SK-N-SH (cell line): ENCODE measurements around the gene CHCHD5. TPM values are rescaled to one million over a fixed set of nuclear protein-coding genes. Genes with fewer than 3 reads are reported as not detected.

Experiments used
- CTCF ChIA-PET: fragments of 300-600, 350-600 bp; formaldehyde crosslinking; extraction: SDS; loops from one replicate; lab custom pipeline; 2021; lab: Yijun Ruan, JAX
- POLR2A ChIA-PET: fragments of 350-600 bp; sonication (Branson Sonifier 250); formaldehyde crosslinking; extraction: SDS; loops from one replicate; lab custom pipeline; 2020; ENCODE audit warnings: antibody characterized with exemption, inconsistent platforms; lab: Yijun Ruan, JAX
- DNase-seq: peaks from one replicate; pipeline ENCODE4 v3.0.0; 2012
- H2AFZ ChIP-seq: fragments of 200-600 bp; sonication (generic); 2 replicates; pipeline ENCODE4 v1.8.1; 2016; ENCODE audit warnings: antibody characterized with exemption, mild to moderate bottlenecking, low read depth
- H3F3A ChIP-seq: fragments of 200-600 bp; sonication (generic); replicated peaks from 2 replicates; pipeline ENCODE3; 2016; ENCODE audit warnings: antibody characterized with exemption, mild to moderate bottlenecking; ENCODE audit not compliant: insufficient read depth
- H3K27ac ChIP-seq, 2 experiments: fragments of 200-500 bp in 1 of 2; fragments of 200-600 bp in 1 of 2; sonication (Bioruptor generic) in 1 of 2; sonication (generic), shearing (Covaris generic) in 1 of 2; 2 replicates each; pipeline versions ENCODE4 v1.5.1 to v1.6.1; 2014 to 2016; ENCODE audit warnings: low read depth in 2 of 2, inconsistent platforms in 1 of 2, low read length in 1 of 2, mild to moderate bottlenecking in 1 of 2, mixed read lengths in 1 of 2
- H3K27me3 ChIP-seq: fragments of 200-600 bp; sonication (generic), shearing (Covaris generic); 2 replicates; pipeline ENCODE4 v1.6.1; 2016; ENCODE audit warnings: mixed run types; ENCODE audit not compliant: insufficient read depth
- H3K36me3 ChIP-seq, 2 experiments: fragments of 200-500 bp in 1 of 2; fragments of 200-600 bp in 1 of 2; sonication (Bioruptor generic) in 1 of 2; sonication (generic) in 1 of 2; replicated peaks in 1 of 2; 2 replicates each; pipeline versions ENCODE3 to v1.5.1; 2014 to 2016; ENCODE audit warnings: low read length in 1 of 2, mild to moderate bottlenecking in 1 of 2; ENCODE audit not compliant: insufficient read depth in 2 of 2, control insufficient read depth in 1 of 2
- H3K4me1 ChIP-seq, 2 experiments: fragments of 200-500 bp in 1 of 2; fragments of 200-600 bp in 1 of 2; sonication (Bioruptor generic) in 1 of 2; sonication (generic), shearing (Covaris generic) in 1 of 2; 2 replicates each; pipeline versions ENCODE4 v1.5.1 to v1.6.1; 2014 to 2016; ENCODE audit warnings: low read depth in 1 of 2, low read length in 1 of 2, mixed run types in 1 of 2; ENCODE audit not compliant: insufficient read depth in 2 of 2, control insufficient read depth in 1 of 2
- H3K4me2 ChIP-seq: fragments of 200-600 bp; sonication (generic), shearing (Covaris generic); 2 replicates; pipeline ENCODE4 v1.6.1; 2017; ENCODE audit warnings: mixed run types
- H3K4me3 ChIP-seq, 2 experiments: fragments of 200-500 bp in 1 of 2; fragments of 200-600 bp in 1 of 2; sonication (Bioruptor generic) in 1 of 2; sonication (generic), shearing (Covaris generic) in 1 of 2; 2 replicates each; pipeline versions ENCODE4 v1.5.1 to v1.8.1; 2014 to 2016; ENCODE audit warnings: low read depth in 2 of 2, inconsistent platforms in 1 of 2, low read length in 1 of 2, mild to moderate bottlenecking in 1 of 2, mixed read lengths in 1 of 2, moderate library complexity in 1 of 2
- H3K79me2 ChIP-seq: fragments of 200-600 bp; sonication (generic); 2 replicates; pipeline ENCODE4 v1.8.1; 2017; ENCODE audit warnings: mild to moderate bottlenecking; ENCODE audit not compliant: insufficient read depth
- H3K9ac ChIP-seq: fragments of 200-600 bp; sonication (generic); 2 replicates; pipeline ENCODE4 v1.6.1; 2017; ENCODE audit warnings: mixed run types
- H3K9me2 ChIP-seq: fragments of 200-600 bp; sonication (generic); 2 replicates; pipeline ENCODE4 v1.6.1; 2017; ENCODE audit warnings: mixed run types
- H3K9me3 ChIP-seq: fragments of 200-600 bp; sonication (generic); 2 replicates; pipeline ENCODE4 v1.6.1; 2017; ENCODE audit warnings: mixed run types, mild to moderate bottlenecking, moderate library complexity
- H4K20me1 ChIP-seq: fragments of 200-600 bp; sonication (generic); 2 replicates; pipeline ENCODE4 v1.6.1; 2017; ENCODE audit warnings: mild to moderate bottlenecking, mixed run types; ENCODE audit not compliant: insufficient read depth
- CTCF ChIP-seq: fragments of 200-600 bp; sonication (generic); IDR thresholded peaks from 2 replicates; pipeline ENCODE4 v1.6.1; 2017; ENCODE audit warnings: antibody characterized with exemption, mild to moderate bottlenecking, moderate library complexity
- ELF1 ChIP-seq: IDR thresholded peaks from 2 replicates; pipeline ENCODE4 v1.4.0; 2012
- EP300 ChIP-seq, 2 experiments: IDR thresholded peaks; 2 replicates each; pipeline versions ENCODE4 v1.4.0 to v1.6.1; 2012; ENCODE audit warnings: borderline replicate concordance in 1 of 2, low read depth in 1 of 2, low read length in 1 of 2
- FOXM1 ChIP-seq: IDR thresholded peaks from 2 replicates; pipeline ENCODE4 v1.4.0; 2012; ENCODE audit warnings: low read depth, mild to moderate bottlenecking
- GABPA ChIP-seq: IDR thresholded peaks from 2 replicates; pipeline ENCODE4 v1.4.0; 2012; ENCODE audit warnings: low read depth, mild to moderate bottlenecking
- MXI1 ChIP-seq: IDR thresholded peaks from 2 replicates; pipeline ENCODE4 v1.6.1; 2012; ENCODE audit warnings: mild to moderate bottlenecking, low read depth, low read length, improper control_type of control experiment
- NFIC ChIP-seq: IDR thresholded peaks from 2 replicates; pipeline ENCODE4 v1.4.0; 2012; ENCODE audit warnings: borderline replicate concordance
- PBX3 ChIP-seq: IDR thresholded peaks from 2 replicates; pipeline ENCODE4; 2012
- RAD21 ChIP-seq: IDR thresholded peaks from 2 replicates; pipeline ENCODE4 v1.6.1; 2012; ENCODE audit warnings: mild to moderate bottlenecking, low read length
- RCOR1 ChIP-seq: fragments of 150-350 bp; IDR thresholded peaks from 2 replicates; pipeline ENCODE4 v1.6.1; 2017; ENCODE audit warnings: antibody characterized with exemption, low read length
- REST ChIP-seq: IDR thresholded peaks from 2 replicates; pipeline ENCODE4 v1.6.1; 2012; ENCODE audit warnings: mild to moderate bottlenecking, low read depth, low read length, moderate library complexity
- RFX5 ChIP-seq: IDR thresholded peaks from 2 replicates; pipeline ENCODE4 v1.6.1; 2012; ENCODE audit warnings: mild to moderate bottlenecking, improper control_type of control experiment, low read length
- RXRA ChIP-seq: IDR thresholded peaks from 2 replicates; pipeline ENCODE4 v1.4.0; 2012; ENCODE audit warnings: low read depth, mild to moderate bottlenecking, borderline replicate concordance
- SIN3A ChIP-seq: IDR thresholded peaks from 2 replicates; pipeline ENCODE4 v1.6.1; 2012; ENCODE audit warnings: low read depth, mild to moderate bottlenecking, low read length, moderate library complexity, borderline replicate concordance
- SMC3 ChIP-seq: IDR thresholded peaks from 2 replicates; pipeline ENCODE4 v1.6.1; 2012; ENCODE audit warnings: low read depth, low read length, improper control_type of control experiment
- TAF1 ChIP-seq: IDR thresholded peaks from 2 replicates; pipeline ENCODE4 v1.6.1; 2012; ENCODE audit warnings: low read depth, mild to moderate bottlenecking, low read length, moderate library complexity, borderline replicate concordance
- TCF12 ChIP-seq: IDR thresholded peaks from 2 replicates; pipeline ENCODE4 v1.4.0; 2012
- USF1 ChIP-seq: IDR thresholded peaks from 2 replicates; pipeline ENCODE4 v1.4.0; 2012; ENCODE audit warnings: low read depth, borderline replicate concordance
- YY1 ChIP-seq: IDR thresholded peaks from 2 replicates; pipeline ENCODE4 v1.4.0; 2012; ENCODE audit warnings: low read depth, mild to moderate bottlenecking
- WGBS: methylation state at CpG from one replicate; pipeline ENCODE4 v1.1.6; 2017; ENCODE audit warnings: low lambda C conversion rate; 5-methylcytosine and 5-hydroxymethylcytosine counted together
- polyA plus RNA-seq, 3 experiments: library from polyadenylated mRNA; depleted of rRNA; stranded (reverse); fragments of >200 nt; gene quantifications; 2 replicates each; pipeline ENCODE4 v1.2.3, GENCODE V29; 2012
- TF ChIP-seq, protein P1 (sequence below): IDR thresholded peaks from 2 replicates; pipeline ENCODE4 v1.4.0; 2012; ENCODE audit warnings: low read depth, borderline replicate concordance

The CHCHD5 gene
- polyA plus RNA-seq, 1 of the 3 experiments (the other 2 are of a cell fraction), result 55.9 TPM

DNA sequence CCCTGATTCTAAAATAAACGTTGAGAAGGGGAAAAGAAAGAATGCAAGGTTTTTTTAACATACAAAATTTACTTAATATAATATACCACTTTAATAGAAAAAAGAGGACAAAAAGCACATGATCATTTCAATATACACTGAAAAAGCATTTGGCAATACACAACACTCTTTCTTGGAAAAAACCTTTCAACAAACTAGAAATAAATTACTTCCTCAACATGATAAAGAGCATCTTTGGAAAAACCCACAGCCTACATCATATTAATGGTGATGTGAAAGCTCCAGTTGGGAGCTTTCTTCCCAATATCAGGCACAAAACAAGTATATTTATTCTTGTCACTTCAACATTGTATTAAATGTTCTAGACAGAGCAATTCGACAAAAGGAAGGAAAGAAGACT lies 45.1 kb upstream of the CHCHD5 start:
- TF ChIP-seq FOXM1 (no peak), RCOR1 (no peak), PBX3 (no peak), RAD21 (no peak), NFIC (no peak), SMC3 (no peak), REST (no peak), MXI1 (no peak), TCF12 (no peak), GABPA (no peak), USF1 (no peak), ELF1 (no peak), CTCF (no peak), YY1 (no peak), EP300 (IDR thresholded peaks at IDR 0.05; ENCODE audit: borderline replicate concordance in 1 of 2, low read depth in 1 of 2, low read length in 1 of 2) (no peak), SIN3A (no peak), TAF1 (no peak), RXRA (no peak), RFX5 (no peak)
- TF ChIP-seq, protein P1, sequence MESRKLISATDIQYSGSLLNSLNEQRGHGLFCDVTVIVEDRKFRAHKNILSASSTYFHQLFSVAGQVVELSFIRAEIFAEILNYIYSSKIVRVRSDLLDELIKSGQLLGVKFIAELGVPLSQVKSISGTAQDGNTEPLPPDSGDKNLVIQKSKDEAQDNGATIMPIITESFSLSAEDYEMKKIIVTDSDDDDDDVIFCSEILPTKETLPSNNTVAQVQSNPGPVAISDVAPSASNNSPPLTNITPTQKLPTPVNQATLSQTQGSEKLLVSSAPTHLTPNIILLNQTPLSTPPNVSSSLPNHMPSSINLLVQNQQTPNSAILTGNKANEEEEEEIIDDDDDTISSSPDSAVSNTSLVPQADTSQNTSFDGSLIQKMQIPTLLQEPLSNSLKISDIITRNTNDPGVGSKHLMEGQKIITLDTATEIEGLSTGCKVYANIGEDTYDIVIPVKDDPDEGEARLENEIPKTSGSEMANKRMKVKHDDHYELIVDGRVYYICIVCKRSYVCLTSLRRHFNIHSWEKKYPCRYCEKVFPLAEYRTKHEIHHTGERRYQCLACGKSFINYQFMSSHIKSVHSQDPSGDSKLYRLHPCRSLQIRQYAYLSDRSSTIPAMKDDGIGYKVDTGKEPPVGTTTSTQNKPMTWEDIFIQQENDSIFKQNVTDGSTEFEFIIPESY, result no peak
- WGBS, result 77% methylated on average over 2 of the region's 2 CpGs
- DNase-seq, result no peak
- Histone ChIP-seq H3K9ac (no peak overlapping the region), H3K4me2 (no peak overlapping the region), H3K9me2 (no peaks in the 10 kb centered on the region), H3K27ac (no peak overlapping the region), H3K36me3 (peaks cover 2 to 5% of the 10 kb centered on the region in 2 experiments), H3K79me2 (peaks cover 20% of the 10 kb centered on the region), H3F3A (peaks cover 11% of the 10 kb centered on the region), H3K9me3 (no peaks in the 10 kb centered on the region), H2AFZ (no peak overlapping the region), H4K20me1 (no peaks in the 10 kb centered on the region), H3K4me1 (peaks cover 3 to 5% of the 10 kb centered on the region in 2 experiments; a peak in 1 of 4 replicates), H3K27me3 (no peaks in the 10 kb centered on the region), H3K4me3 (no peak overlapping the region)
- CTCF ChIA-PET, result no interaction called here
- POLR2A ChIA-PET, result no interaction called here
